Pancreas (tissue), 10 donors: ENCODE data around the gene CHURC1. TPM values are rescaled to one million over a fixed set of nuclear protein-coding genes. Genes with fewer than 3 reads are reported as not detected.

Experiments
- ATAC-seq, 4 donors: fragments of 200-7000 bp; cut with Tn5 transposase; one replicate each; pipeline versions ENCODE4 v1.8.0 to v1.9.1; 2020; ENCODE audit warnings: mild to moderate bottlenecking in 4 of 4, moderate library complexity in 4 of 4
- DNase-seq, 6 donors: peaks; one replicate each; pipeline ENCODE4 v3.0.0-alpha.2; 2020
- FAIRE-seq: peaks from 2 replicates; lab custom pipeline; 2012; peaks lifted over from hg19 to GRCh38; lab: Jason Lieb, UNC
- H3K27ac ChIP-seq, 4 donors: fragments of 200-600 bp; sonication (generic); 1 replicate in 3 of 4; 2 replicates in 1 of 4; pipeline versions ENCODE4 v1.5.0 to v1.8.0; 2020
- H3K27me3 ChIP-seq, 4 donors: fragments of 200-600 bp; one replicate each; pipeline ENCODE4 v1.8.0; 2021
- H3K36me3 ChIP-seq, 3 donors: fragments of 200-600 bp; sonication (generic) in 1 of 3; one replicate each; pipeline versions ENCODE4 v1.5.0 to v1.8.0; 2020 to 2021
- H3K4me1 ChIP-seq, 3 donors: fragments of 200-600 bp; one replicate each; pipeline ENCODE4 v1.8.0; 2021
- H3K4me3 ChIP-seq, 4 donors: fragments of 200-600 bp; sonication (generic) in 2 of 4; one replicate each; pipeline versions ENCODE4 v1.5.0 to v1.8.0; 2020 to 2021
- H3K9me3 ChIP-seq, 4 donors: fragments of 200-600 bp; one replicate each; pipeline ENCODE4 v1.8.0; 2021
- WGBS, 2 donors: extraction: QIAGEN DNeasy Blood & Tissue Kit; methylation state at CpG; one replicate each; pipeline ENCODE4 v1.1.7; 2013; 5-methylcytosine and 5-hydroxymethylcytosine counted together
- intact Hi-C, 3 donors: fragments of 100-400 bp; cut with DNase I; formaldehyde crosslinking; loops; one replicate each; pipeline versions ENCODE4 v1.11.1 to v1.14.2; 2022
- polyA plus RNA-seq, 2 donors: library from polyadenylated mRNA; stranded (reverse); fragments of 200-250 nt; gene quantifications; one replicate each; pipeline ENCODE4 v1.2.3, GENCODE V29; 2013
- total RNA-seq, 6 donors: library from RNA; stranded (reverse); fragmentation: NEBNext Ultra II Directional in 4 of 6; extraction: Animal tissue kit (Norgen Biotek cat#: 25700) in 4 of 6; gene quantifications; one replicate each; pipeline versions ENCODE4 v1.2.1 to v1.2.4, GENCODE V29; 2021 to 2023
- TF ChIP-seq, protein P1 (sequence below), 4 donors: fragments of 200-600 bp; sonication (generic) in 3 of 4; IDR thresholded peaks; one replicate each; pipeline versions ENCODE4 v1.5.0 to v1.8.0; 2021; ENCODE audit warnings: antibody characterized with exemption in 4 of 4
- donor health status: healthy with polysubstance abuse.
- donor health status: DM: no; HTN: no; CAD: no; lungs with moderate emphysema.
- donor health status: DM: no; HTN: no; CAD: no.
- donor health status: control.
- donor health status: control.
- donor health status: Bipolar disorder and iron deficiency.
- donor health status: DM: yes; HTN: yes; CAD: no.
- donor health status: DM: no; HTN: no; CAD: no.
- donor health status: DM: no; HTN: no; CAD: no.
- donor health status: DM: yes; HTN: yes; CAD: no.

Gene CHURC1
- total and polyA plus RNA-seq, 8 donors, result 13.0 to 33.2 (median 28.2) TPM

DNA sequence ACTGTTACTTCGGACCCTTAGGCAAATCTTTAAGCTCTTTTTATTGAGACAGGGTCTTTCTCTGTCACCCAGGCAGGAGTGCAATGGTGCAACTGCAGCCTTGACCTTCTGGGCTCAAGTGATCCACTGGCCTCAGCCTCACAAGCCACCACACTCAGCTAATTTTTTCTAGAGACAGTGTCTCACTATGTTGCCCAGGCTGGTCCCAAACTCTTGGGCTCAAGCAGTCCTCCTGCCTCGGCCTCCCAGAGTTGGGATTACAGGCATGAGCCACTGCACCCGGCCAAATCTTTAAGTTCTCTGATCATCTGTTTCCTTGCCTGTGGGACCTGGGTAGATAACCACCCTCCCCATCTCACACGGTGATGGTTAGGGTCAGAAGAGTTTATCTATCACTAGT lies 30.6 kb downstream of the CHURC1 start:
- no peak overlapping the region for H3K4me3 ChIP-seq
- DNase-seq, result peak in 1 of 6 donors; percentile 11
- H3K36me3 ChIP-seq, result no peaks in the 10 kb centered on the region
- ATAC-seq, result no peak
- no peak overlapping the region for H3K27ac ChIP-seq
- H3K27me3 ChIP-seq, result no peaks in the 10 kb centered on the region
- WGBS, 2 donors, result 86 to 90% methylated on average over 4 of the region's 4 CpGs
- TF ChIP-seq, protein P1, sequence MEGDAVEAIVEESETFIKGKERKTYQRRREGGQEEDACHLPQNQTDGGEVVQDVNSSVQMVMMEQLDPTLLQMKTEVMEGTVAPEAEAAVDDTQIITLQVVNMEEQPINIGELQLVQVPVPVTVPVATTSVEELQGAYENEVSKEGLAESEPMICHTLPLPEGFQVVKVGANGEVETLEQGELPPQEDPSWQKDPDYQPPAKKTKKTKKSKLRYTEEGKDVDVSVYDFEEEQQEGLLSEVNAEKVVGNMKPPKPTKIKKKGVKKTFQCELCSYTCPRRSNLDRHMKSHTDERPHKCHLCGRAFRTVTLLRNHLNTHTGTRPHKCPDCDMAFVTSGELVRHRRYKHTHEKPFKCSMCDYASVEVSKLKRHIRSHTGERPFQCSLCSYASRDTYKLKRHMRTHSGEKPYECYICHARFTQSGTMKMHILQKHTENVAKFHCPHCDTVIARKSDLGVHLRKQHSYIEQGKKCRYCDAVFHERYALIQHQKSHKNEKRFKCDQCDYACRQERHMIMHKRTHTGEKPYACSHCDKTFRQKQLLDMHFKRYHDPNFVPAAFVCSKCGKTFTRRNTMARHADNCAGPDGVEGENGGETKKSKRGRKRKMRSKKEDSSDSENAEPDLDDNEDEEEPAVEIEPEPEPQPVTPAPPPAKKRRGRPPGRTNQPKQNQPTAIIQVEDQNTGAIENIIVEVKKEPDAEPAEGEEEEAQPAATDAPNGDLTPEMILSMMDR (IDR thresholded peaks at IDR 0.05), result no peak
- no peaks in the 10 kb centered on the region for H3K9me3 ChIP-seq
- no peak for FAIRE-seq
- intact Hi-C loops, result no loop called here
- peaks cover 12 to 31% (median 21%) of the 10 kb centered on the region in 3 donors for H3K4me1 ChIP-seq

DNA sequence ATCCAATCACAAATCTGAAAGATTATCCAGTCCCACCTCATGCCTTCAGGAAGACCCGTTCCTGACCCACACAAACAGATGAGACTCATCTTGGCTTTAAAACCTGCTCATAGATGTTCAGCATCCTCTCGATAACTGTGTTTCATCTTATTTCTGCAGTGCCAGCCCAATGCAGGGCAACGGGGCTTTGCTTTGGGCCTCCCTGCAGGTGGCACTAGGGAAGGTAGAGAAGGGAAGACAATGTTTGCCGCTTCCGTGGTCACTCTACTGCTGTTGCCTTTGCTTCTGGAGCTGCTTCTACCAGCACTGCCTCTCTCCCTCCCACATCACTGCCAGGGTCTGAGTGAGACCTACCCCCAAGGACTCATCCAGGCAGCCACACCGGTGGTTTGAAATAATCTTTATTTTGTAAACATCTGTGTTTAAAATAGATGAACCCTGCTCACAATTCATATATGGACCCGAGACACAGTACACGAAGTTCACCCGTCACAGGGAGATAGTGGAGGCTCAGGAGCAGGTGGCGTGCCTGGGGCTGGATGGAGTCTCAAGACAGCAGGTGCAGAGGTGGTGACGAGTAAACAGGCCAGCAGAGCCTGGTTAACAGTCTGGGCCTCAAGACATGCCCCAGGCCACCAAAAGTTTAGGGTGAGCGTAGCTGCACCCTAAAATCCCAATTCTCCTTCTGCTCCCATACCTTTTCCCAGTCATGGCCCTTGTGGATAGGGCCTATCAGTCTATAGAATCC lies 31.4 kb downstream of the CHURC1 start:
- DNase-seq, result peak in 1 of 6 donors; percentile 17
- 91 to 94% methylated on average over 12 of the region's 12 CpGs for WGBS, 2 donors
- TF ChIP-seq, protein P1 (IDR thresholded peaks at IDR 0.05), result no peak

DNA sequence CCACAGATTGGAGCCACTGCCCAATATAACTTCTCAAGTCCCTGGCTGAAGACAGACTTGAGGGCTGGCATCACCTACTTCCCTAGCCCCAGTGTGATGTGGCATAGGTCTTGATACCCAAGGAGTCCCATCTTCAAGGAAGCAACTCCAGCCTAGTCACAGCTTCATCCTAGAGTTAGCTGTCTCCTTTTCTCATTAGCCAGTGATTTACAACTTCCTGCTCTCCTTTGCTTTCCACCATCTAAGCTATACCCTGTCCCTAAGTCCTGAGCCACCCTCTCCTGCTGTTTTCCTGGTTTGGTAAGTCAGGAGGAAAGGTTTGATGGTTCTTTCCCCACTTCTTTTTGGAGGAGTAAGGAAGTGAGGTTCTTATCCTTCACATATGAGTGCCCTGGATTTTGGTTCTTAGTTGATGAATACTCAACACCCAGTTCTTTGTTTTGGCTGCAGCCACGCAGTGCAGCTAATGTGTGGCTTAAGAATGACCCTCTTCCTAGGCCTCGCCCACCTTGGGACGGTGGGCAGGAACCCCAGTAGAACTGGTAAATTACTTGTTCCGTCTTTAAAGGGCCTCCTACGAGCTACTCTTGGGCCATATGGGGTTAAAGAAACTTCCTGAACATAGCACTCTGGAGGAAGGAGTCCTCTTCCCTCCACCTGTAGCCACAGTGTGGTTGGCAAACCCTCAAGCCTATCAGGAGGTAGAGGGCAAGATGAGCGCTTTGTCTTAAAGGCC lies 32.2 kb downstream of the CHURC1 start:
- Histone ChIP-seq H3K4me1 (peaks cover 12 to 21% (median 15%) of the 10 kb centered on the region in 3 donors), H3K27ac (no peak overlapping the region), H3K27me3 (no peaks in the 10 kb centered on the region), H3K36me3 (peaks cover 0 to 3% (median 0%) of the 10 kb centered on the region in 3 donors), H3K9me3 (no peaks in the 10 kb centered on the region), H3K4me3 (no peak overlapping the region)
- FAIRE-seq (no peak), DNase-seq (peak in 1 of 6 donors; percentile 8), ATAC-seq (no peak)
- WGBS, 2 donors, result 87 to 95% methylated on average over 6 of the region's 6 CpGs
- intact Hi-C loops, result no loop called here
- TF ChIP-seq, protein P1 (IDR thresholded peaks at IDR 0.05), result no peak

More for the DNA sequence above, 31.4 kb downstream of the CHURC1 start:
- no peak overlapping the region for H3K27ac ChIP-seq
- no peak overlapping the region for H3K4me3 ChIP-seq
- peaks cover 12 to 25% (median 15%) of the 10 kb centered on the region in 3 donors for H3K4me1 ChIP-seq
- H3K36me3 ChIP-seq, result no peaks in the 10 kb centered on the region
- intact Hi-C loops, result no loop called here
- no peak for ATAC-seq
- FAIRE-seq, result no peak
- no peaks in the 10 kb centered on the region for H3K9me3 ChIP-seq
- H3K27me3 ChIP-seq, result no peaks in the 10 kb centered on the region

DNA sequence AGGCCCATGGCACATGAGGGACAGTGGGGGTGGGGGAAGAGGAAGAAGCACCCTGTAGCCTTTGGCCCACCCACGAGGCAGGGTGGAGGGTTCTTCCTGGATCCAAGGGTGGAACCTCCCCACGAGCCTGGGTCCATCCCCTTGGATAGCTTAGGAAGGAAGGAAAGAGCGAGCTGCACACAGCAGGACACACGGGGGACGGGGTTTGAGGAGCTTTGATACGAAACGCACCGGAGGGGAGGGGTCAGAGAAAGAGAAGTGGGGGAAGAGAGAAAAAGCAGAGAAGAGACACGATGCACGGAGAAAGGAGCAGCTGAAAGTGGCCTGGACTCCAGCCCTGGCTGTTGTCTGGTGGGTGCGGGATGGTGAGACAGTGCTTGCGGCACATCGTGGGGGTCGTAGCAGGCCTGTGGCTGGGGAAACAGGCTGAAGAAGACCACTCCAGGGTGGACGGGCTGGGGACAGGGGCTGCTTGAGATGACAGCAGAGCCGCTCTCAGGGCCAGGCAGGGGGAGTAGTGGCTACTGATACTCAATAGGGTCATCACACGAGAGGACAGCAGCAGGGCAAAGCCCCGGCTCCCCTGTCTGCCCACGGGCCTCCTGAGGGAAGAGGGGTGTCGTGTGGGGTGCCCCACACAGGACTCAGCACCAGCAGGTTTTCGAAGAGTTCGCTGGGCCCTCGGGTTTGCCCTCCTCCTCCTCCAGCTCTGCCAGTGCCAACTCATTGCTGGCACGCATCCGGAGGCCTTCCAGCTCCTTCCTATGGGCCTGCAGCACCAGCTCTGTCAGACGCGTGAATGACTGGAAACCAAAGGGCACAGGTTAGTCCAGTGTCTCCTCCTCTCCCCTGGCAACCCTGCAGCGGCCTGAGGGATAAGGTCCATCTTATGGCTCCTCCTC lies 33.7 kb downstream of the CHURC1 start:
- H3K4me1 ChIP-seq, result peaks cover 6 to 11% (median 6%) of the 10 kb centered on the region in 3 donors
- WGBS, 2 donors, result 88 to 92% methylated on average over 28 of the region's 28 CpGs
- no peaks in the 10 kb centered on the region for H3K9me3 ChIP-seq
- H3K4me3 ChIP-seq, result no peak overlapping the region
- no peak for FAIRE-seq
- no peaks in the 10 kb centered on the region for H3K27me3 ChIP-seq
- peaks cover 0 to 4% (median 0%) of the 10 kb centered on the region in 3 donors for H3K36me3 ChIP-seq
- ATAC-seq, result no peak
- H3K27ac ChIP-seq, result no peak overlapping the region
- TF ChIP-seq, protein P1 (IDR thresholded peaks at IDR 0.05), result no peak
- DNase-seq, result peak in 1 of 6 donors; percentile 55
- intact Hi-C loops, result no loop called here
